Esophagus mucosa (tissue), 1 donor: ENCODE data around the gene TMEM179. TPM values are rescaled to one million over a fixed set of nuclear protein-coding genes. Genes with fewer than 3 reads are reported as not detected.

Source experiments
- ATAC-seq: fragments of 200-7000 bp; cut with Tn5 transposase; one replicate; pipeline ENCODE4 v1.9.1; 2020
- total RNA-seq: library from RNA; stranded (reverse); gene quantifications from one replicate; pipeline ENCODE4 v1.2.4, GENCODE V29; 2023
- donor health status: DM: yes; HTN: yes; CAD: no.

Gene TMEM179
- total RNA-seq, 1 donor from 2014 or later, result not detected

DNA sequence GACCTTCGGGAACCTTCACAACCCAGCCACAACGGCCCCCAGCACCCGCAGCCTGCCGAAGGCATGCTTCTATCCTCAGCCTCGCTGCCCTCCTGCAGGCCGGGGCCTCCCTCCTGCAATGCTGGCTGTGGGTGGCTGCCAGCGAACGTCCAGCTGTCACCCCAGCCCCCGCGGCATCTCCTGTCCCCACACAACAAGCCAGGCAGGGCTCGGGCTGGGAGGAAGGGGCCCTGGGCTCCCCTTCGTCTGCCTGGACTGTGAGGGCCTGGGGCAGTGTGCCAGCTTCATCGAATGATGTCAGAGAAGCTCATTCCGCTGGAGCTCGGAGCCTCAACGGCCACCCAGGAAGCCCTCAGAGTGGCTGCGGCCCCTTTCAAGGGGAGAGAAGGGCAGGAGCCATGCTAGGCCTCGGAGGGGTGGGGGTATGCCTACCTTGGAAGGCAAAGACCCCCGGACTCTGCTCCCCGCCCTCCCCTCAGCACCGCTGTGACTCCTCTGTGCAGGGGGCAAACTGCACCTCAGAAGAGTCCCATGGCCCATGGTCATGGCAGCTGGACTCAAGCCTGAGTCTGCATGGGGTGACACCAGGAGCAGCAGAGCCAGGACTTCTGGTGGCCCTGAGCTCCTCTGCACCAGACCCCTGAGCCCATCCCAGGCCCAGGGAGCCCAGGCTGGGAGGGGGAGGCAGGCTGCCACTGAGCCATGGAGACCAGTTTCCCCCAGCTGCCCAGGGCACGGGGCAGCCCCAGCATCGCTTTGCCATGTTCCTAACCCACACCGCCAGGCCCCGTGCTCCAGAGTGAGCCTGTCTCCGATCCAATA lies 49.8 kb downstream of the TMEM179 start:
- ATAC-seq, result no peak

GRCh38 chr14:104554088-104554607 lies 50.4 kb downstream of the TMEM179 start:
- no peak for ATAC-seq

GRCh38 chr14:104553166-104554087 lies 51.1 kb downstream of the TMEM179 start:
- no peak for ATAC-seq

GRCh38 chr14:104552738-104553125 lies 51.8 kb downstream of the TMEM179 start:
- no peak for ATAC-seq

DNA sequence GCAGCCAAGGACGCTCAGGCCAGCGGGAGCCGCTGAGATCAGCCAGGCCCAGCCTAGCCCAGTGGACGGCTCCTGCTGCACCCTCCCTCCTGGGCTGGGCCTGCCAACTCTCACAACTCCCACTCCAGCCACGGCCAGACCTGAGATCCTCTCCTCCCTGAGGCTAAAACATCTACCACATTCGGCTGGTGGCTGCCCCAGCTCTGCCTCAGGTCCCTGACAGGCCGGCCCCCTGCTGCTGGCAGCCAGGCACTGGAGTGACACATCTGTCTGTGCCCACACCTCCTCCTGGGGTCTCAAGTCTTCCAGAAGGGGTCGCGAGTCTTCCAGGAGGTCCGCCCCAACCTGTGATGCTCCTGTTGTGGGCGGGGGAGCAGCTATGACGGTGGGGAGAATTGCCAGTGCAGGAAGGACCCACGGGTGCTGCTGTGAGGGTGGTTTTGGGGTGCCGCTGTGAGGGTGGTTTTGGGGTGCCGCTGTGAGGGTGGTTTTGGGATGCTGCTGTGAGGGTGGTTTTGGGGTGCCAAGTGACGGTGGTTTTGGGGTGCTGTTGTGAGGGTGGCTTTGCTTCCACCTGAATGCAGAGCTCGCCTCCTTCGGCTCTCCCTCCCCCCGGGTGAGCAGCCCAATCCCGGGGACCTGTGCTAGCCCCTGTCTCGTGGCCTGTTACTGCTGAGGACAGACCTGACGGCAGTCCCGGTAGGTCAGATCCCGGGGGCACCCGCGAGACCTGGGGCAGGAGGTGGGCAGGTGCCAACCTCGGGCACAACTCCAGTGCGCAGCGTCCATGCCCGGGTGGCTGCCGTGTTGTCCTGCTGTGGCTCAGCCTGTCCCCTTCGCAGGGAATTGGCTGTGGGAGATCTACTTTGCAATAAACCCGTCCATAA lies 52.5 kb downstream of the TMEM179 start:
- no peak for ATAC-seq

DNA sequence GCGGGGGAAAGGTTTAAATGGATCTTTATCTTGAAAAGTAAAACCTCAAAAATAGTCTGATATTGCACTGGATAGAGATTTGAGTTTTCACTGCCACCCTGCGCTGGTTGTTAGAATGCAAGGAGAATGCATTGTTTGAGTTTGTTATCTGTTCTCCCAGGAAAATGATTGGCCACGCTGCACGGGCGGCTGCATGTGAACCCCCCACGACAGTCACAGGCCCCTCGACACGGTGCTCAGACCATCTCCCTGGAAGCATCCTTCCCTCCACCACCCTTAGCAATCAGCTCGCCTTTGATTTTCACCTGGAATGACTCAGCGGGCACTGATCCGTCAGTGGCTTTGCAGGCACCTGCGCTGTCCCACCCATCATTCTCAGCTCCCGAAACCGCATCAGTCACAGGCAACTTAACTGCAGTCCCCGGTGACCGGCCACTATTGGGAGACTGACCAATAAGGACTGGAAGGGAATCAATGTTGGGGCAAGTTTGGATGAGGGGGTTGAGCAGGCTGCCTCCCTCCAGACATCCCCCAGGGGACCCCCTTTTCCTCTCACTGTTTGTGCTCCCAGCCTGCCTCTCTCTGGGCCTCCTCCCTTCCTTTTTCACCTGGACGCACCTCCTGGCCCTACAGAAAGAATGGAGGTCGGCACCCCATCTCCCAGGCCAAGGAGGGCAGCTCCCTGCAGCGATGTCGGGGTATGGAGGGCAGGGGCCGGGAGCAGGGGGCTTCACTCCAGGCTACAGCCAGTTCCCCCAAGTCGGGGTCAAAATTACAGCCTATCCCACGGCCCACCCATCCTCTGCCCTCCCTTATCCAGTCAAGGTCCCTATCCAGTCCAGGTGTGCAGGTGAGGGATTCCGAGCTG lies 53.5 kb downstream of the TMEM179 start:
- ATAC-seq, result no peak

DNA sequence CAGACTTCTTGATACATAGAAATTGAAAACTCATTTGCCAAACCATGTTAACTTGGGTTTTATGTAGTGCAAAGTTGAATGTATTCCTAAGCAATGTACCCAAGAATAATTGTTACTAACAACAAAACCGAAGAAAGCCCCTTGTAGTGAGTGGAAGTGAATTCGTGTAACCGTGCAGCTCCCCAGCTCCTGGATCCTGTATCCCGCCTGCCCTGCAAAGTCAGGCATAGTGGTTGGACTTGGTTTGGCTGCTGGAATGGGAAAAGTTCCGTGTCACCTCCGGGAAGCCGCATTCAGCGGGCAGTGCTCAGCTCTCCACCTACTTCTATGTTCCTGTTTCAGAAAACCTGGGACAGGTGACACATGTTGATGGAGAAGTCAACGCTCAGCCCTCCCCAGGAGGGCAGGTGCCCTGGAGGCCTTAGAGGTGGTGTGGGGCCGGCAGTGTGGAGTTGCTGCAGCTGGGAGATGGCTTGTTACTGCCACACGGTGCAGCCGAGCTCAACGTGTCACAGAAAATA lies 54.2 kb downstream of the TMEM179 start:
- ATAC-seq, result no peak

- ATAC-seq, result no peak
Observed at GRCh38 chr14:104549536-104550339, 54.8 kb downstream of the TMEM179 start.

DNA sequence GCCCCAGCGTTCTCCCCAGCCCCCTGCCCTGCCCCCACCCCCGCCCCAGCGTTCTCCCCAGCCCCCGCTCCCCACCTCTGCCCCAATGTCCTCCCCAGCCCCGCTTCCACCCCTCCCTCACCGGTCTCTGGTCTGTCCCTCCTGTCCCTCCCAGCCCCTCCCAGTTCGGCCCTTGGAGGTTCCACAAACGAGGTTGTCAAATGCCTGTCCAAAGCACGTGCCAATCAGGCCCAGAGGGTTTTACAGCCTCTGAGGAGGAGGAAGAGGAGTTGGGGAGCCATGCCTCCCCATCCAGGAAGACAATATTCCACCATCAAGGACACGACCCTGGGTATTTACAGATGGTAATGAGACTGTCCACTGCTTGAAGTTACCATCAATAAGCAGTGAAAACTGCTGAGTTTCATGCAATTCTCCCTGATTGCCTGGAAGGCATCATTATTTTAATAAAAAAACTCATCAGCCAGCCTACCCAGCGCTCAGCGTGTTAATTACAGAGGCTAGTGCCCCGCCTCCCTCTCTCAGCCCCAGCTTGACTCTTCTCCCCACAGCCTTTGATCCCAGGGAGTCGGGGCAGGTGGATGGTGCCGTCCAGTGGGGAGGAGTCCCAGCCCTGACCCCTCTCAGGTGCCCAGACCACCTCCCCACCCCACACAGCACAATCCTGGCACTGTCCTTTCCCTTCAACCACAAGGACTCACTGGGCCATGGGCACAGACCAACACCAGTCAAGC lies 55.6 kb downstream of the TMEM179 start:
- ATAC-seq, result no peak

- ATAC-seq, result no peak
Observed at GRCh38 chr14:104547998-104548700, 56.4 kb downstream of the TMEM179 start.

DNA sequence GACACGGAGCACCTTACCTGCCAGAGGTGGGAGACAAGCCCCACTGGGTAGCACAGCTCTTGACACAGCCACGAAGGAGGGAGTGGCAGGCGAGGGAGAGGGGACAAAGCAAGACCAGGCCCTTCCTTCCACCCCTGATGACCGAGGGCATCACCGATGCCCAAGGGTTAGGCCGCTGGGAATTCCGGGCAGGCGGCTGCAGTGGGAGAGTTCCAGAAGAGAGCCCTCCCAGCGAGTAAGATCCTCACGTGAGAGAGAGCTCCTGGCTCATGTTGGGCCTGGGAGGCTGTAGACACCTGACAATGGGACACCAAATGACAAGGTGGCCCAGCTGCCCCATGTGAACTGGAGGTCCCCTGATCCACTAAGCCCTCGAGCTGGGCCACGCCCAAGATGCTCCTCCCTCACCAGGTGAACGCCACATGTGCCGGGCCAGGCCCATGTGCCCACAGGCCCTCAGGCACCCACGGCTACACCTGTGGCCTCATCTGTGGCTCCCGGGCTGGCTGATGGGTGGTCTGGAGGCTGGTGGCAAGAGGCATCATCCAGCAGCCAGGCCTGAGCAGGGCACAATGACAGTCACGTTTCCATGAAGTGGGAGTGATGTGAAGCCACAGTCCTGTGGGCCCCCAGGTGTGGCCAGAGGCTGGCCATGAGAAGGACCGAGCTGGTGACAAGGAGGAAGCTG lies 57.1 kb downstream of the TMEM179 start:
- no peak for ATAC-seq

DNA sequence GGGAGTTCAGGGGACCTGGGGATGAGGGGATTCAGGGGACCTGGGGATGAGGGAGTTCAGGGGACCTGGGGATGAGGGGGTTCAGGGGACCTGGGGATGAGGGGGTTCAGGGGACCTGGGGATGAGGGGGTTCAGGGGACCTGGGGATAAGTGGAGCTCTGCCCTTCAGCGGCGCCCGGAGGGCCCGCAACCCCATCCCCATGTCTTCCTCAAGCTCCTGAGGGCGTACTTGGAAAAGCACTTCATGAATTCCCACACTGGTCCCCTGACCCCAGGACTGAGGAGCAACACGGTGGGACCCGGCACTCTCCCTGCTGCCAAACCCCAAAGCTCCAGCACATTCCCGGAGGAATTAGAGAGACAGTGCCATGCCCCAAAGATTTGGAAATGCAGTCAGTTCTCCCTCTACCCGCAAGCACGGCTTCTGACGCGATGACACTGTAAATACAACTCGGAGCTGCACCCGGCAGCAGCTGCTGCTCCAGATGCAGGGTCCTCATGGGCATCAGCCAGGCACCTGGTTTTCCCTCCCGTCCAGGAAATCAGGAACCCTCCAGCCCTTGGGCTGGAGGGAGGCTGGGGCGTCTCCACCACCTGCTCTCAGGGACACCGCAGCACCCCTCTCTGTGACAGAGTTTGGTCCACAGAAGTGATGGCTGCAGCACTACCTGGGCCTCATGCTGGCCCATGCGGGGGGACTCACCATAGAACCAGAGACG lies 57.8 kb downstream of the TMEM179 start:
- no peak for ATAC-seq

- ATAC-seq, result no peak
Observed at GRCh38 chr14:104545942-104546501, 58.5 kb downstream of the TMEM179 start.

DNA sequence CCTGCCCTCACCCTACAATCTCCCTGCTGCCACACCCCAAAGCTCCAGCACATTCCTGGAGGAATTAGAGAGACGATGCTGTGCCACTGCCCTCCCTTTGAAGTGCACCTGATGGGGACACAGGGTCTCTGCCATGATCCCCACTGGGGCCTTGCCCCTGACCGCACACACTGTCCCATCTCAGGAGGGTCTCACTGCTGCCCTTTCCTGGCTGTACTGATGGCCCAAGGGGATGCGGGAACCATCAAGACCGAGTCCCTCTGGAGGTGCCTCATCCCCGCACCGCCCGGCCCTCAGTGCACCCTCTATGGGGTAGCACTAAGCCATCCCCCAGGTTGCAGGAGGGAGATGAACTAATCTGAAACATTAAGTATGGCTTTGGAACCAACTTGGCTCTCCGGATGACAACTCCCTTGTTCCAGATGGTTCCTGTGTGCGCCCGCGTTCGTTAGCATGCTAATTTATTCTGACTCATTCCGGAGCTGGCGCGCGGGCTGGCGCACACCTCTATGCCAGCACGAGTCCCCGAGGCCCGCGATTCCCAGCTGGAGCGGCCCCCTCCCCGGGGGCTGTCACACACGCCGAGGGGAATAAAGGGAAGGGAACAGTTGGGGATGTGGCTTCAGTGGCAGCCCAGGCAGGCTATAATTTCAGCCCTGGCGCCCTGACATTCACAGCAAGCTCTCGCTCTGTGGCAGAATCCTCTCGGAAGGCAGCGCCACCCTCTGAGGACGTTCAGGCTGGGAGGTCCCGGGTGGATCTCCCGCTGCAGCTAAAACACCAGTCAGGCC lies 59.2 kb downstream of the TMEM179 start:
- peak; percentile 13 for ATAC-seq

DNA sequence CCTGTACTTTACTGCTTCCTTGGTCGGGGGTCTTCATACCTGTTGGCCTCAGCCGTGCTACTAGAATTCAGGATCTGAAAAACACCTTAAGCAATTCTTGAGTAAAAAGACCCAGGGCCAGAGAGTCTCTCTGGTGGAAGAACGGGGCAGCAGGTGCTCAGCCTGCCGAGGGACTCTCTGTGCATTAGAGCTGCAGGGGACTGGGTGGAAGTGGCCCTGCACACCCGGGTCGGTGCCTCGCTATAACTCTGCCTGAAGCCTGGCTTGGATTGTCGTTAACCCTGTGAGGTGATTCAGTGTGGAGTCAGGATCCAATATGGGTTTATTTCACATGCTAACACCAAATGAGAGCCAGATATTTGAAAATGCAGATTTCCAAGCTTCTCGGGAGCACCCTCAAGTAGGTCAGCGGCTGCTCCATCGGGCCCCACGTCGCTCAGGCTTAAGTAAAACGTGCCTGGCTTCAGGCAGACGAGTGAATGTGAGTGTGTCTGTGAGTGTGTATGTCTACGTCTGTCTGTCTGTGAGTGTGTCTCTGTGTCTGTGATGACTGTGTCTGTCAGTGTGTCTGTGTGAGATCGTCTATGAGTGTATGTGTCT lies 60.1 kb downstream of the TMEM179 start:
- ATAC-seq, result no peak
